AG04449 (cell line): Measurements from ENCODE around the gene ITGA11.

Source experiments
- CTCF ChIA-PET: fragments of 350-600 bp; formaldehyde crosslinking; extraction: SDS; loops from one replicate; lab custom pipeline; 2021; ENCODE audit warnings: antibody characterized with exemption; lab: Yijun Ruan, JAX
- POLR2A ChIA-PET: fragments of 400-600, 350-600 bp; formaldehyde crosslinking; extraction: SDS; loops from one replicate; lab custom pipeline; 2020; ENCODE audit warnings: antibody characterized with exemption, inconsistent platforms; lab: Yijun Ruan, JAX
- DNase-seq: peaks from one replicate; pipeline ENCODE4 v3.0.0-alpha.2; 2010; ENCODE audit warnings: low read depth, low spot score
- H3K4me3 ChIP-seq: 2 replicates; pipeline ENCODE4 v1.5.1; 2011; ENCODE audit warnings: low read depth, mild to moderate bottlenecking, control low read depth, low read length
- CTCF ChIP-seq: IDR thresholded peaks from one replicate; pipeline ENCODE4 v1.5.1; 2011; ENCODE audit warnings: mild to moderate bottlenecking, moderate library complexity, low read length, control low read depth, inconsistent platforms; ENCODE audit not compliant: insufficient read depth; ENCODE audit errors: missing control alignments

Gene ITGA11

DNA sequence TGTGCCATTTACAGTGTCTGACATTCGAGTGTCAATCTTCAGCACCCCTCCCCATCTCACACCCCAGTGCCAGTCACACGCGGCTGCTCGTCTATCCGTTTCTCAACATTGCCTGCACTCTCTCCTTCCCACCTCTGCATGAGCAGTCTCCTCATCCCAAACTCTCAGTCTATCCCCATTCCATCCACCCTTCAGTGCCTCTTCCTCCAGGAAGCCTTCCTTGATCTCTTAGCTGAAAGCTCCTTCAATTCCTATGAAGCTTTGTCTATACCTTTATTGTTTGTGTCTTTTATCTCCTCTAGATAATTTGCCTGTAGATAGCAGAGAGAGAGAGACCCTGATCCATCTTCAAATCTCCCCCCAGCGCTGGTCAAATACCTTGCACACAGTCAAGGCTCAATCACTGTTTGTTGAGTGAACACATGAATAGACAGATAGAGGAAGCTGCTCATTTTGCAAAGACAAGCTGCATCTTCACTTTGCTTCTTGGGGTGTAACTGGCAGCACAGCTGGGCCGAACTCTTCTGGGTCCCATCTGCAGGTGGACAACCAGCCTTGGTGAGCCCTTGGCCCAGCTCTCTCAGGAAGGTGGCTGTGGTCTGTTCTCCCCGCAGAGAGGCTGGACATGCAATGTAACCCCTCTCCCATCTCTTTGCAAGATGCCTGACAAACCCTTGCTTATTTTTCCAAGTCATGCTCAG lies 52.8 kb downstream of the ITGA11 start:
- TF ChIP-seq CTCF: no peak
- ChIA-PET CTCF (no interaction called here), POLR2A (interaction anchor here (0.6 to 0.7 kb wide), 3 partner anchors 24 to 100 kb away, joined by 3 read pairs; no protein-coding TSS in a partner anchor)
- no peak overlapping the region for H3K4me3 ChIP-seq
- no peak for DNase-seq

GRCh38 chr15:68378595-68378994 lies 53.4 kb downstream of the ITGA11 start:
- ChIA-PET CTCF (interaction anchor here (0.7 to 0.9 kb wide), 2 partner anchors 20 to 52 kb away, joined by 3 read pairs; no protein-coding TSS in a partner anchor), POLR2A (interaction anchor here (0.9 kb wide), 1 partner anchor 10 kb away, joined by 3 read pairs; no protein-coding TSS in a partner anchor)
- no peak for TF ChIP-seq CTCF
- no peak for DNase-seq
- H3K4me3 ChIP-seq: no peak overlapping the region

DNA sequence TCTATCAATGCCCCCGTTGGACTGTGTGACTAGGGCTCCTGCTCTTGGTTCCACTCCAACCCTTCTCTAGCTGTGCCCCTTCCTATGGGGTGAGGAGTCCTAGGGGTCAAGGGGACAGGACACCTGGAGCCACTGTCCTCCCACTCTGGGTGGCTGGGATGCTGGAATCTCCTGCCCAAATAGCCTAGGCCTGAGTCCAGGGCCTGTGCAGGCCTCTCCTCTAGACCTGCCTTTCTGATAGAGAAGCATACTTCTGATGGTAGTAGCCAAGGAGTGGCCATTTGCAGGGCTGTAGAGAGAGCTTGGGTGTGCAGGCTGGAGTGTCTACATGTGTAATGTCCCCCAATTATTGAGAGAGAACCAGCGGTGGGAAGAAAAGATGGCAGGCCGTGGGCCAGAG lies 54.2 kb downstream of the ITGA11 start:
- no peak for DNase-seq
- CTCF ChIA-PET: interaction anchor here (0.7 to 0.9 kb wide), 2 partner anchors 19 to 52 kb away, joined by 3 read pairs; no protein-coding TSS in a partner anchor
- TF ChIP-seq CTCF: no peak
- no peak overlapping the region for H3K4me3 ChIP-seq
- POLR2A ChIA-PET: interaction anchor here (0.9 kb wide), 1 partner anchor 9 kb away, joined by 3 read pairs; no protein-coding TSS in a partner anchor

GRCh38 chr15:68376447-68377060 lies 55.4 kb downstream of the ITGA11 start:
- no peak for DNase-seq
- no peak for TF ChIP-seq CTCF
- ChIA-PET POLR2A (no interaction called here), CTCF (no interaction called here)
- H3K4me3 ChIP-seq: no peak overlapping the region

DNA sequence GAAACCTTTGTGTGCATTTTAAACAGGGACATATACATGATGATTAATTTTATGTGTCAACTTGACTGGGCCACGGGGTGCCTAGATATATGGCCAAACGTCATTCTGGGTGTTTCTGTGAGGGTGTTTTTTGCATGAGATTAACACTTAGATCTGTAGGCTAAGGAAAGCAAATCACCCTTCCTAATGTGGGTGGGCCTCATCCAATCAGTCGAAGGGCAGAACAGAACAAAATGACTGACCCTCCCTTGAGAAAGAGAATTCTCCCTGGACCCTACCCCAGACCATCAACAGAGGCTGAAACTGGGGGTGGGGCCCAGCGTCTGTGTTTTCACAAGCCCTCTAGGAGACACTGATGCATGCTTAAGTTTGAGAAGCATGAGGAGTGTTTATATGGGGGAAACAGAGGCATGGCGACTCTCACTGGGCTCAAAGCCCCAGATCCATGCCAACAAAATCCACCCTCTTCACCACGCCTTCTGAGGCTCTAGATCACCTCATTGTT lies 56.2 kb downstream of the ITGA11 start:
- no peak for DNase-seq
- no peak for TF ChIP-seq CTCF
- no peak overlapping the region for H3K4me3 ChIP-seq
- ChIA-PET CTCF (interaction anchor here (2.2 kb wide), 1 partner anchor 174 kb away, joined by 7 read pairs; no protein-coding TSS in a partner anchor), POLR2A (no interaction called here)

- ChIA-PET CTCF (interaction anchor here (2.2 kb wide), 1 partner anchor 175 kb away, joined by 7 read pairs; no protein-coding TSS in a partner anchor), POLR2A (no interaction called here)
- no peak for TF ChIP-seq CTCF
- H3K4me3 ChIP-seq: no peak overlapping the region
- no peak for DNase-seq
Observed at GRCh38 chr15:68375191-68375631, 56.8 kb downstream of the ITGA11 start.
